Hematopoietic multipotent progenitor cell treated with erythropoietin and hydrocortisone succinate and interleukin-3 and kit ligand, for 4 days (in vitro differentiated cells): ENCODE results near the gene RAB3IL1.
A peak's percentile ranks its signal among the peaks of the same experiment; 100 is the strongest.
"Not testable (repeated sequence)": the region's sequence is repeated elsewhere in the genome, so short reads cannot be mapped to it uniquely, and the experiment has no call there.

Source experiments
- DNase-seq: peaks from one replicate; pipeline ENCODE4 v3.0.0-alpha.2; 2015

Gene RAB3IL1

DNA sequence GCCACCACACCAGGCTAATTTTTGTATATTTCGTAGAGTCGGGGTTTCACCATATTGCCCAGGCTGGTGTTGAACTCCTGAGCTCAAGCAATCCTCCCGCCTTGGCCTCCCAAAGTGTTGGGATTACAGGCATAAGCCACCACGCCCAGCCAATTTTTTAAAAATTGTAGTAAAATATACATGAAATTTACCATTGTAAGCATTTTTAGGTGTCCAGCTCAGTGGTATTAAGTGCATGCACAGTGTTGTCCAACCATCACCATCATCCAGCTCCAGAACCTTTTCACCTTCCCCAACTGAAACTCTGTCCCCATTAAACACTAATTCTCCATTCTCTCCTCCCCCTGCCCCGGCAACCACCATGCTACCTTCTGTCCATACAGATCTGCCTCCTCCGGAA lies 34.5 kb downstream of the RAB3IL1 start:
- no peak for DNase-seq

DNA sequence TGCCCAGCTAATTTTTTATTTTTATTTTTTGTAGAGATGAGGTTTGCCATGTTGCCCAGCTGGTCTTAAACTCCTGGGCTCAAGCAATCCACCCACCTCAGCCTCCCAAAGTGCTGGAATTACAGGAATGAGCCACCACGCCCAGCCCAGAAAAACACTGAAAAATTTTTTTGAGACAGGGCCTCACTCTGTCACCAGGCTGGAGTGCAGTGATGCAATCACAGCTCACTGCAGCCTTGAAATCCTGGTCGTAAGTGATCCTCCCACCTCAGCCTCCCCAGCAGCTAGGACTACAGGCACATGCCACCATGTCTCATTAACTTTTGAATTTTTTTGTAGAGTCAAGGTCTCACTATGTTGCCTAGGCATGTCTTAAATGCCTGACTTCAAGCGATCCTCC lies 35.1 kb downstream of the RAB3IL1 start:
- not testable (repeated sequence) for DNase-seq

DNA sequence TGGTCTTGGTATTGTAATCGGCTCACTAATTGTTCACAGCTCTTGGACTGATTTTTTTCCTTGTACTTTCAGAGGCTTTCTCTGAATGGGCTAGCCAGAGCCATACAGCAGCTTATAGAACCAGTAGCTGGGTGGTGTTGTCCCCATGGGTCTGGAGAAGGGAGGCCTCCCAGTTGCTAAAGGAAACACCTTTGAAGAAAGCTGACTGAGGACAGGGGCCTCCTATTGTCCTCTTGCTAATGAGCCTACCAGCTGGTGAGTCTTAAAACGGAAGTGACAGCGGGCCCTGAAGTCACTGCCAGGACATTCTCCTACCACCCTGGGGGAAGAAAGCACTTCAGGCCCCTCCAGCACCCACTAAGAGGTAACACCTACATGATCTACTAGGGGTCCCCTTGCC lies 36.0 kb downstream of the RAB3IL1 start:
- DNase-seq: no peak

DNA sequence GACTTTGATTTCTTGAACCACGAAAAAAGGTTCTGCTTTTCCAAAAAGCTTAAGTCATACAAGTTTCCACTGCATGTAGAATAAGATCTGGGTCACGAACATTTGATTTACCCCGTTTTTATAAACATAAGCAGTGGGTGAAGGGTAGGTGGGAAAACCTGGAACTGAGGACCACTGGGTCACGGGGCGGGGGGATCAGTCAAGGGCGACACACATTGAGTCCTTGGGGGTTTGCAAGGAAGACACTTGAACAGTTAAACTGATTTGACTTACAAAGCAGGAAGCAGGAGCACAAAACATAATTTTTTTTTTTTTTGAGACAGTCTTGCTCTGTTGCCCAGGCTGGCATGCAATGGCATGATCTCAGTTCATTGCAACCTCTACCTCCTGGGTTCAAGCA lies 36.9 kb downstream of the RAB3IL1 start:
- DNase-seq: no peak

DNA sequence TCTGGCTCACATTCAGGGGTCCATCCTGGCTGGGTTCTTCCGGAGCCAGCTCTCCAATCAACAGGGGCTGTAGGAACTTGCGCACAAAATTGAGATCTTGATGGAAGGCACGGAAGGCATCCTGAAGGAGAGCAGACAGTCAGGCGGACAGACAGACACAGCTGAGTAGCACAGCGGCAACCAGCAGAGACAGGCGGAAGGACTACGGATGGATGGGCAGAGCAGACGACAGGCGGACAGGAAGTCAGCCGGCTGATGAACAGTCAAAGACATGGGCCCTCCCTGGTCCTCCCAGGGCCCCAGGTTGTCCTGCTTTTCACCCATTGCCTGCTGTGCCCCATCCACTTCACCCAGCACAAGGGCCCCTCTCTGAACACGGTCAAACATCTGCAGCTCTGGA lies 37.3 kb downstream of the RAB3IL1 start:
- no peak for DNase-seq

DNA sequence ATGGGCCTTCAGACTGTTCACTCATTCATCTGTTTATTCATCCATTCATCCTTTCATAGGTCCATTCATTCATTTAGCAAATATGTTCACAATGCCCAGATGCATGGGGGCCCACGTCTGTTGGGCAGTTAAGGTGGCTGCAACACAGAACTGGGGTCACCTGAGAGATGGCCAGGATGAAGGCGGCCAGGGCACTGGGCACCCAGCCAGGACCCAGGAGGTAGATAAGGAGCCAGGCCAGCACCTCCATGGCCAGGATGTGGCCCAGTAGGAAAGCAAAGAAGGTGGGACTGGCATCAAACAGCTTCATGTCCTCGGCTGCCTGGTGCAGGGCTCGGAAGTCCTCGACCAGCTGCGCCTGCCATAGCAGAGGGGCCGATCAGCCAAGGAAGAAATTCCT lies 38.2 kb downstream of the RAB3IL1 start:
- no peak for DNase-seq

DNA sequence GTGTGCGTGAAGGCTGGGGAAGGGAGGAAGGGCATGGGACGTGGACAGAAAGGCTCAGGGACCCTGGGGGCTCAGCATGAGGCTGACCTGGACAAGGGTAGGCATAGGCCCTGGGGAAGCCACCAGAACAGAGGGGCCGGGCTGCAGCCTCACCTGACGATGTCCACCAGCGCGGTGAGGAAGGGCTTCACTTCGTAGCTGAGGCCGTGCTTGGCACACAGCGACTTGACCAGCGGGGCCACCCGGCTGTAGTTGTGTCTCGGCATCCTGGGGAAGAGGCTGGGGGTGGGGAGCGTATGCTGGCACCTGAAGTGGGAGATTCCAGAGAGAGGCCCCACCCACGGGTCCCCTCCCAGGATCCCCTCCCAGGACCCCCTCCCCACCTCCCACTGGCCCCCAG lies 41.7 kb downstream of the RAB3IL1 start:
- DNase-seq: no peak

DNA sequence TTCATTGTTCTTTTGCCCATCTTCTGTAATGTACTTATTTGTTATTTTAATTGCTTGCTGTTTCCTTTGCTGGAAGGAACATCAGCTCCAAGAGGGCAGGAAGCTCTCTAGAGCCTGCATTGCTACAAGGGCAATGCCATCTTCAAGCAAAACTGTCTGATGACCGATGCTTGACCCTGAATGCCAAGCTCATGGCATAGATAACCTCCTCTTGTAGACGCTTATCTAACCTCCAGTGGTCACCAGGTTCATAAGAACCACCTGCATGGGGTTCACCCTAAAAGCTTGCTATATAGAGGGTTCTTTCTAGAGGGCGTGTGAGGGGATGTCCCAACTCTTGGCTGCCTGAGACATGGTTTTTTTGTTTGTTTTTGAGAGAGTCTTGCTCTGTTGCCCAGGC lies 42.5 kb downstream of the RAB3IL1 start:
- no peak for DNase-seq

DNA sequence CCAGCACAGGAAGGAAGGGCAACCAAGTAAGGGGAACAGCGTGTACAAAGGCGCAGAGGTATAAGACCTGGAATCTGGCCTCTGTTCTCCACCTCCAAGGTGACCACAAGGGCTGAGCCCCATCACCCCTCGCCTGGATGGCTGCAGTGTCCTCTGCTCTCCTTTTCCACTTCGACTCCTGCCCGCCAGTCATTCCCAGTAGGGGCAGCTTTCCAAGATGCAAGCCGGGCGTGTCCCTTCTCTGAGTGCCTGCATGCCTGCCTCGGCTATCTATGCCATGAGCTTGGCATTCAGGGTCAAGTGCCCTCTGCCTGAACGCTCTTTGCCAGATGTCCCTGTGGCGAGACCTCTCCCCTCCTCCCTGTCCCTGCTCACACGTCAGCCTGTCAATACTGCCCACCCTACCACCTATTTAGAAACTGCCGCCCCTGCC lies 43.0 kb downstream of the RAB3IL1 start:
- DNase-seq: no peak

DNA sequence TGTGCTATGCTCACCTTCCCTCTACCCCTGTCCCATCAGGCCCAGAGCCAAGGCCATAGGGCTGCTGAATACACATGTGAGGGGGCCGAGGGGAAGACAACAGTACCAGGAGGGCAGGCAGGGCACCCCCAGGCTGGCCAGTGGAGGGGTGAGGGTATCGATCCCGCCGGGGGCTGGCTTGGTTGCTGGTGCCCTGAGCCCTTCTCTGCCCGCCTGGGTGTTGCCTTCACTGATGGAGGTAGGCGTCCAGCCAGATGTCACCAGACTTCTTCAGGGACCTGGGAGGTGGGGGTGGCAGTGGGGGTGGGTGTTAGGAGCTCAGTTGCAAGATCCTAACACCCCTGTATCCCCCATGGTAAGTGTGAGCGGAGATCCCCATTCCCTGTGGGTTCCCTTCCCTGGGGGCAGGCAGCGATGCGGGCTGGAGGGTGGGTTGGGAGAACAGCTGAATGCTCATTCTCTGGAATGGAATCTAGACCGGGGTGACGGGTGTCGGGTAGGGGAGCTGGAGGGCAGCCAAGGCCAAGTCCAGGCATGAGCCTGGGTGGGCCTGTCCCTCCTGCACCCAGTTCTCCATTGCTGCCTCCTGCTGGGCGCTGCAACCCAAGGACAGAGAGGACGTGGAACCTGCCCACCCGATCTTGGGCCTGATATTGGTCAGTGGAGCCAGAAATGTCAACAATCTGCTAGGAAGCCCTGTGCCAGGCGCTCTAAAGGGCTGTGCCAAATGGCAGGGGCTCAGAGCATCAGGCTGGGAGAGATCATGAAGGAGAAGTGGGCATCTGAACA lies 43.6 kb downstream of the RAB3IL1 start:
- DNase-seq: no peak

DNA sequence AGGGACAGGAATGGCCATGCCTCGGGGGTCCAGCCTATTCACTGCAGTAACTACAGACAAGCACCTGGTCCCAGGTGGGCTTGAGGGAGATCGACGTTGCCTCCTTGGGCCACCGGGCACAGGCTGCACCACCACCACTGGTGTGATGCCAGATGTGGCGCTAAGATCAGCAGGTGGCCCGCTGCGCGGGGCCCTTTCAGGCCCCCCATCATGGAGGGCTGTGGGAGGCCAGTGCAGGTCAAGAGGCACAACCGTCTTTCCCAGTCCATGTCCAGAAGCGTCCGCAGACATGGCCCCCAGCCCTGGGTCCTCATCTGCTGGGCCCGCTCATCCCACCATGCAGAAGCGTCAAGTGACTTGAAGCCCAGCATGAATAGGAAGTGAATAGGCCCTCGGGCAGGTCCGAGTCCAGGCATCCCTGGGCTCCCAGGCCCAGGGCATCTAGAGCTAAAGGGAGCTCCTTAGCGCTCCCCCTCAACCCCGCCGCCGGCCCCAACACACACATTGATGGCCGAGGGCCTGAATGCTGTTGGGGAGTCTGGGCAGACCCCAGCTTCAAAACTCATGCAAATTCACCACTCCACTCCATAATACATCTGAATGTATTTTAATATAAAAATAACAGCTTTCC lies 44.3 kb downstream of the RAB3IL1 start:
- DNase-seq: no peak

DNA sequence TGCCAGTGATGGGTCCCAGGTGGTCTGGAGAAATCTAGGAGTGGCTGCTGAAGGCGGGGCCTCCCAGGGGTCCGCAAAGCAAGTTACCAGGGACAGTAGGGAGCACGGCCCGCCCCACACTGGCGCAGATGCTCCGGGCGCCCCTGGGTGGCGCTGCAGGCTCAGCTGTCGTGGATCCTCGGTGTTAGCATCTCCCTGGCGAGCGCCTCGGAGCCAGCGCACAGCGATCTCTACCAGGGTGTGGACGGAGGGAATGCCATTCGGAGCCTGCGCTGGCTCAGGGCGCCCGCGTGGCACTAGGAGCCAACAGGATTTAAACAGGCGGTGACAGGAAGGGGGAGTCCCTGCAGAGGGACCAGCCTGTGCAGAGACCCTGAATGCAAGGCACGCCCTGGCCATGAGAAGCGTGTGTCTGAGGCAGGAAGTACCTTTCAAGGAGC lies 46.2 kb downstream of the RAB3IL1 start:
- DNase-seq: peak; percentile 92

DNA sequence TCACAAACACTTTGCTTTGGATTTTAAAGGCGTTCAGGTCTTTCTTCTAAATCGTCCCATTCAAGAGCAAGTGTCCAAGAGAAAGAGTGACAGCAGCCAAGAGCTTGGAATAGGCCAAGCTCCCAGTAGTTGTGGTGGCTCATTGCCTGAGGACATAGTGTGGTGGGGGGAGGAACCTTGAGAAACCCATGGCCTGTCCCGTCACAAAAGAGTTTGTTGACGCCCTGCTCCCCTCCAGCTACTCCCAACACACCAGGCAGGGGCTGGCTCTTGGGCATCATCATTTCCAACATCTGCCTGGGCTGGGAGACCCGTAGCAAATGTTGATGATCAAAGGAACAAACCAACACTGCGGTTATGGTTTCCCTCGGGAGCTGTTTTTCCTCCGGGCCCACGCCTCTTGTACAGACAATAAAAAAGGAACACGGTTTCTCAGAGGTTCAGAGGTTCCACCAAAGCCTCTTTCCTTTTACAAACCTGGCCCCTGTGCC lies 46.8 kb downstream of the RAB3IL1 start:
- DNase-seq: no peak

DNA sequence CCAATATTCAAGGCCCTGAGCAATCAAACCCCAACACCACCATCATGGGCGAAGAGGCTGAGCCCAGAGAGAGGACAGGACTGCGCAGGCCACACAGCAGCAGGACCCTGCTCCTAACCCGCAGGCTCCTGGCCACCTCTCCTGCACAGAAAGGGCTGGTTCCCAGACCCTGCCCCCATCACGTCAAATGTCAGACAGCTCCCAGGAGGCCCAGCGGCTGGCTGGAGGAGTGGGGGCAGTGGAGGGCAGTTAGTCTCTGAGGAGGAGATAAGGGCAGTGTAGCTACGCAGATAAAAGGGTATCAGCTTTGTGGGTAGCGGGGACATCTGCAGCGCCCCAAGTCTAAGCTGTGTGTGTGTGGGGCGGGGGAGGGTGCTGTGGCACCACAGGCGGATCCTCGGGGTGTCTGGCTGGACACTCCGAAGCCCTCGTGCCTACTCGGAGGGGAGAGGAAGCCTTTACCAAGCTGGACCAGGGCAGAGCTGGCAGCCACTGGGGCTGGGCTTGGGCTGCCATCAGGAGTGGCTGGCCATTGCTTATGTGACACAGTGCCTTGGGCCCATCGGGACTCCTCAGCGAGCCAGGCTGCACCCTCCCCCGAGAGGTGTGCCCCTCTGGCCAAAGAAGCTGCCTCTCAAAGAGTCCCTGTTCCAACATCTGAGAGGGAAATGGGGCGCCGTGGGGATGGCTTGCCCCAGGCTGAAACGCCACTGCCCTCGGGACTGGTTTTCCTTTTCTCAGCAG lies 47.5 kb downstream of the RAB3IL1 start:
- DNase-seq: peak; percentile 97

DNA sequence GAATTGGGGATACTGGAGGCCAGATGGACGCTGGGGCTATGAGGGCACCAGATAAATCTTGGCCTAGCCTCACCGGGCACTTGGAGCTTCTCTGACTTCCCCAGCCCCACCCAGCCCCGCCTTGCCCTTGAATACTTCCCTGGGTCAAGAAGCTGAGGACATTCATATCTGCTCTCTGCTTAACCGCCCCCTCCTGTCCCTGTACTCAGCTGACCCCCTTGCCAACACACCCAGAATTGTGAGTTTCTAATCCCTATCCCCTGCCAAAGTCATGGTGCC lies 48.0 kb downstream of the RAB3IL1 start:
- DNase-seq: peak; percentile 78

DNA sequence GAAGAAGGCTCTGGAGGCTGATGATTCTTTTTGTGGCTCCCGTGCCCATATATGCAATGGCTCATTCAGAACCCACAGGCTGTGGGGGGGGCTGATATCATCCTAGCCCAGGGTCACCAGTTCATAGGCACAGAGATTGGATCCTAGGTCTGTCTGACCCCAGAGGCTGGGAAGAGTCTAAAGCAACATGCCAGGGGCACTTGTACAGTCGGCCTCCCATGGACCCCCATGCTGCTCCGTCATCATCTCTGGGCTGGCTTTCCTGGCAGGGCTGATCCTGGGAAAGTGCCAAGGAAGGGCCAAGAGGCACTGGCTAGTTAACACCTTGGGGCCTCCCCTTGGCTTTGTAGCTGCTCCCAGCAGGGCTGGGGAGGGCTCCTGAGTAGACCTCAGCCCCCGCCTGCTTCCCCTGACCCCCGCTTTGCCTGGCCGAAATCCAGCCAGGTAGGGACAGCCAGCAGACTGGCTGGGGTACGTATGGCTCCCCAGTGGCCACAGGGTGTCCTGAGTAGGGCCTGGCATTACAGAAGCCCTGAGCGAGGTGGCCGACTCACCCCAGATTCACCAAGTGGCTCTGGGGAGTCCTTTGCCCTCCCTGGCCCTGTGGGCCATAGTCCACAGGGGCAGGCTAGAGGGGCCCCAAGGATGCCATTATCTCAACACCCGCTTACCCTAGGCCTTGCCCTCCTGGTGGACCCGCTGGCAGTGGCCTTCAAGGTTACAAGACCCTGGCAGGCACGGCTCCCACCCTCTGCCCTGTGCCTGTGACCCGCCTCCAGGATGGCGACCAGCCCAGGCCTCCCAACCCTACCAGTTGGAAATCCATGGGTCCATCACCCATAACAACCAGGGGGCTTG lies 48.6 kb downstream of the RAB3IL1 start:
- peak; percentile 64 for DNase-seq

DNA sequence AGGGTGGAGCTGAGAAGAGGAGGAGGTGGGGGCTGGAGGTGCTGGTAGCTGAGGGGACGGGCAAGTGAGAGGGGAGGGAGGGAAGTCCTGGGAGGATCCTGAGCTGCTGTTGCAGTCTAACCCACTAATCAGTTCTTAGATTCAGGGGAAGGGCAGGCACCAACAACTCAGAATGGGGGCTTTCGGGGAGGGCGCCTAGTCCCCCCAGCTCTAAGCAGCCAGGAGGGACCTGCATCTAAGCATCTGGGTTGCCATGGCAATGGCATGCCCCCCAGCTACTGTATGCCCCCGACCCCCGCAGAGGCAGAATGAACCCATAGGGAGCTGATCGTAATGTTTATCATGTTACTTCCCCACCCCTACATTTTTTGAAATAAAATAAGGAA lies 50.4 kb downstream of the RAB3IL1 start:
- DNase-seq: no peak

DNA sequence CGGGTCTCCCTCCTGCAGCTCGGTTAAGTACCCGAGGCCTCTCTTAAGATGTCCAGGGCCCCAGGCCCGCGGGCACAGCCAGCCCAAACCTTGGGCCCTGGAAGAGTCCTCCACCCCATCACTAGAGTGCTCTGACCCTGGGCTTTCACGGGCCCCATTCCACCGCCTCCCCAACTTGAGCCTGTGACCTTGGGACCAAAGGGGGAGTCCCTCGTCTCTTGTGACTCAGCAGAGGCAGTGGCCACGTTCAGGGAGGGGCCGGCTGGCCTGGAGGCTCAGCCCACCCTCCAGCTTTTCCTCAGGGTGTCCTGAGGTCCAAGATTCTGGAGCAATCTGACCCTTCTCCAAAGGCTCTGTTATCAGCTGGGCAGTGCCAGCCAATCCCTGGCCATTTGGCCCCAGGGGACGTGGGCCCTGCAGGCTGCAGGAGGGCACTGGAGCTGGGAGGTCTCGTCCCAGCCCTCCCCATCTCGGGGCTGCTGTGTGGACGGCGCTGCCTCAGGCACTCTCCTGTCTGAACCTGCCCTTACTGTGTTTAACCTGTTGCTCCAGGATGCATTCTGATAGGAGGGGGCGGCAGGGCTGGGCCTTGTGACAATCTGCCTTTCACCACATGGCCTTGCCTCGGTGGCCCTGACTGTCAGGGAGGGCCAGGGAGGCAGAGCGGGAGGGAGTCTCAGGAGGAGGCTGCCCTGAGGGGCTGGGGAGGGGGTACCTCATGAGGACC lies 51.0 kb downstream of the RAB3IL1 start:
- DNase-seq: no peak

DNA sequence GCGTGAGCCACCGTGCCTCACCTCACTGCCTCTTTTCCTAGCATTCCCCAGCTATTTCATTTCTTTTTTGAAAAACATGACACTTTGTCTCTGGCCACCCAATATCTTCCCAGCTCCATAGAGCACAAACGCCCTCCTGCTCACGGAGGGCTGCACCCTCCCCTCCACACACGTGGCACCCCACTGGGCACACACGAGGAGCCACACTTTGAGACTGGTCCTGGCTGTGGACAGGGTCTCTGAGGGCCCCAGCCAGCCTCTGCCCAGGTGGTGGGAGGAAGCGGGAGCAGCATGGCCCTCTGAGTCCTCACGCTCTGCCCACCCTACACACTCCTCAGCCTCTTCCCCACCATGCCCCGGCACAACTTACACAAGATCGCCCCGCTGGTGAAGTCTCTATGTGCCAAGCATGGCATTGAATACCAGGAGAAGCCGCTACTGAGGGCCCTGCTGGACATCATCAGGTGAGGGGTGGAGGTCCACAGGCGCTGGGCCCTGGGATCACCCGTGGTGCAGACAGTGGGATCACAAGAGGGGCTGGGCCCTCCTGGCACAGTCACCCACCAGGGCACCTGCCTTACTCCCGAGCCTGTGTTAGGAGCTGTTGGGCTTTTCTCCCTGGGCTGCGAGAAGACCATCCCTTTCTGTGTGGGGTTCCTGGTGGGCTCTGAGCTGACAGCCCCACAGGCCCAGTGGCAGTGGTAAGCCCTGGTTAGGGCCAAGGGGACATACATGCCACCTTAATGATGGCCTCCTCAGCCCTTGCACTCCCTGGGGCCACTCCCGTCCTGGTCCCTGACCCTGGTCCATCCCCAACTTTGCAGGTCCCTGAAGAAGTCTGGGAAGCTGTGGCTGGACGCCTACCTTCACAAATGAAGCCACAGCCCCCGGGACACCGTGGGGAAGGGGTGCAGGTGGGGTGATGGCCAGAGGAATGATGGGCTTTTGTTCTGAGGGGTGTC lies 52.3 kb downstream of the RAB3IL1 start:
- DNase-seq: no peak

DNA sequence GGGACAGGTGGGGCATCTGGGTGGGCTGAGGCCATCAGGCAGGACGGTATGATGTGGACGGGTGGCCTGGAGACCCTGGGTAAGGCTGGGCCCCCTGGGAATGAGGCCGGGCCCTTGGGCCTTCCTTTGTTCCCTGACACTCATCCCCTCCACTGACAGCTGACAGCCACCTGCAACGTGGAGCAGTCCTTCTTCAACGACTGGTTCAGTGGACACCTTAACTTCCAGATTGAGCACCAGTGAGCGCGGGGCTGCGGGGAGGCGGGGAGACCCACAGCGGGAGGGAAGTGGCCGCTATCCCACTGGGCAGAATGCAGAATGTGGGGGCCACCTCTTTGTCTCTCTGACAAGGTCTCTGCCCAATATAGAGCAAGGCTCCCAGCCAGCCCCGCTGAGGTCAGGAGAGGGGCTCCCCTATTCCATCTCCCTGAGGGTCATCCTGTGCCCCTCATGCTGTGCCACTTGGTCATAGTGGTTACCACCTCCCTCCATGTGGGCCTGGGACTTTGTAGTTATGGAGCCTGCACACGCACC lies 53.8 kb downstream of the RAB3IL1 start:
- no peak for DNase-seq
